H1 (cell line): ENCODE measurements around the gene HSPA2. TPM values are rescaled to one million over a fixed set of nuclear protein-coding genes. Genes with fewer than 3 reads are reported as not detected.

Experiments used
- CTCF ChIA-PET: fragments of 300-600 bp; sonication (Branson Sonifier 250); formaldehyde crosslinking; loops from one replicate; lab custom pipeline; 2021; ENCODE audit not compliant: partially characterized antibody; lab: Charles Lee
- POLR2A ChIA-PET: fragments of 300-600 bp; sonication (Branson Sonifier 250); formaldehyde crosslinking; loops from one replicate; lab custom pipeline; 2021; ENCODE audit warnings: inconsistent platforms; ENCODE audit not compliant: partially characterized antibody; lab: Charles Lee
- DNase-seq, 2 experiments: peaks; one replicate each; pipeline versions ENCODE4 v3.0.0 to v3.0.0-alpha.2; 2010 to 2022; ENCODE audit warnings: low spot score in 2 of 2, low read depth in 1 of 2, mixed read lengths in 1 of 2
- FAIRE-seq: peaks from 2 replicates; lab custom pipeline; 2011; peaks lifted over from hg19 to GRCh38; lab: Jason Lieb, UNC
- H2AFZ ChIP-seq: 2 replicates; pipeline ENCODE4 v1.8.1; 2012; ENCODE audit warnings: low read length, inconsistent platforms
- H2AK5ac ChIP-seq: 2 replicates; pipeline ENCODE4 v1.6.1; 2013; ENCODE audit warnings: low read depth, low read length
- H2BK120ac ChIP-seq: replicated peaks from 2 replicates; pipeline ENCODE3; 2013; ENCODE audit warnings: low read depth, low read length, inconsistent platforms
- H2BK12ac ChIP-seq: 2 replicates; pipeline ENCODE4 v1.6.1; 2013; ENCODE audit warnings: low read depth, low read length
- H2BK15ac ChIP-seq: 2 replicates; pipeline ENCODE4 v1.6.1; 2013; ENCODE audit warnings: low read length
- H2BK20ac ChIP-seq: 2 replicates; pipeline ENCODE4 v1.6.1; 2013; ENCODE audit warnings: low read length
- H2BK5ac ChIP-seq: 2 replicates; pipeline ENCODE4 v1.6.1; 2013; ENCODE audit warnings: low read depth, low read length
- H3K14ac ChIP-seq: 2 replicates; pipeline ENCODE4 v1.6.1; 2013; ENCODE audit warnings: inconsistent platforms; ENCODE audit not compliant: insufficient read length
- H3K18ac ChIP-seq: 2 replicates; pipeline ENCODE4 v1.6.1; 2013; ENCODE audit warnings: low read length; ENCODE audit errors: extremely low read depth
- H3K23ac ChIP-seq: 2 replicates; pipeline ENCODE4 v1.6.1; 2013; ENCODE audit warnings: inconsistent platforms; ENCODE audit not compliant: insufficient read length
- H3K23me2 ChIP-seq: 2 replicates; pipeline ENCODE4 v1.6.1; 2013; ENCODE audit warnings: low read depth, low read length
- H3K27ac ChIP-seq: 2 replicates; pipeline ENCODE4 v1.6.1; 2011; ENCODE audit warnings: low read depth, low read length, inconsistent platforms
- H3K27me3 ChIP-seq, 4 experiments: replicated peaks in 1 of 4; 1 replicate in 1 of 4; 2 replicates in 3 of 4; pipeline versions ENCODE4 v1.6.1 to v1.8.1; 2011 to 2013; ENCODE audit warnings: low read length in 3 of 4, mild to moderate bottlenecking in 3 of 4, inconsistent platforms in 2 of 4, mixed read lengths in 2 of 4, moderate library complexity in 1 of 4; ENCODE audit not compliant: control insufficient read depth in 3 of 4, insufficient read depth in 3 of 4; ENCODE audit errors: extremely low read depth in 1 of 4
- H3K36me3 ChIP-seq, 4 experiments: 2 replicates each; pipeline versions ENCODE4 v1.6.1 to v1.8.1; 2011 to 2013; ENCODE audit warnings: mild to moderate bottlenecking in 4 of 4, low read length in 3 of 4, moderate library complexity in 2 of 4, control low read depth in 1 of 4, inconsistent platforms in 1 of 4; ENCODE audit not compliant: insufficient read depth in 4 of 4, control insufficient read depth in 2 of 4
- H3K4ac ChIP-seq: replicated peaks from 2 replicates; pipeline ENCODE3; 2013; ENCODE audit warnings: low read length, low read depth, mixed read lengths, inconsistent platforms; ENCODE audit not compliant: insufficient read length
- H3K4me1 ChIP-seq, 4 experiments: replicated peaks in 1 of 4; 1 replicate in 1 of 4; 2 replicates in 3 of 4; pipeline versions ENCODE4 v1.6.1 to v1.8.1; 2011 to 2013; ENCODE audit warnings: low read length in 3 of 4, inconsistent platforms in 2 of 4, mixed read lengths in 1 of 4; ENCODE audit not compliant: insufficient read depth in 4 of 4, control insufficient read depth in 3 of 4
- H3K4me2 ChIP-seq, 2 experiments: 2 replicates each; pipeline versions ENCODE4 v1.6.1 to v1.8.1; 2011 to 2013; ENCODE audit warnings: low read depth in 2 of 2, low read length in 2 of 2, control low read depth in 1 of 2, inconsistent platforms in 1 of 2, mild to moderate bottlenecking in 1 of 2; ENCODE audit not compliant: insufficient read depth in 1 of 2
- H3K4me3 ChIP-seq, 4 experiments: fragments of 200-600, 300-600 bp in 1 of 4; sonication (generic), shearing (Covaris generic), sonication (Bioruptor Twin) in 1 of 4; 2 replicates each; pipeline versions ENCODE4 v1.5.1 to v1.8.1; 2011 to 2016; ENCODE audit warnings: low read length in 4 of 4, low read depth in 3 of 4, control low read depth in 2 of 4, inconsistent platforms in 2 of 4, mild to moderate bottlenecking in 2 of 4, mixed read lengths in 1 of 4, moderate library complexity in 1 of 4; ENCODE audit not compliant: insufficient read depth in 2 of 4; ENCODE audit errors: extremely low read depth in 1 of 4
- H3K56ac ChIP-seq: replicated peaks from 2 replicates; pipeline ENCODE3; 2013; ENCODE audit warnings: low read depth, mild to moderate bottlenecking, mixed read lengths, low read length, inconsistent platforms; ENCODE audit not compliant: insufficient read length
- H3K79me1 ChIP-seq: 2 replicates; pipeline ENCODE4 v1.6.1; 2013; ENCODE audit warnings: low read depth, low read length, control low read depth
- H3K79me2 ChIP-seq, 2 experiments: 2 replicates each; pipeline versions ENCODE4 v1.6.1 to v1.8.1; 2012 to 2013; ENCODE audit warnings: low read length in 2 of 2, mild to moderate bottlenecking in 2 of 2, inconsistent platforms in 1 of 2; ENCODE audit not compliant: insufficient read depth in 2 of 2, control insufficient read depth in 1 of 2
- H3K9ac ChIP-seq, 4 experiments: replicated peaks in 1 of 4; 1 replicate in 1 of 4; 2 replicates in 3 of 4; pipeline versions ENCODE4 v1.6.1 to v1.8.1; 2011 to 2013; ENCODE audit warnings: low read depth in 3 of 4, low read length in 3 of 4, control low read depth in 2 of 4, mild to moderate bottlenecking in 2 of 4, moderate library complexity in 2 of 4, inconsistent platforms in 1 of 4; ENCODE audit errors: extremely low read depth in 1 of 4
- H3K9me3 ChIP-seq, 2 experiments: 2 replicates each; pipeline versions ENCODE4 v1.6.1 to v1.8.1; 2012 to 2013; ENCODE audit warnings: mild to moderate bottlenecking in 2 of 2, moderate library complexity in 2 of 2, control low read depth in 1 of 2, inconsistent platforms in 1 of 2, low read depth in 1 of 2, low read length in 1 of 2, mixed read lengths in 1 of 2; ENCODE audit not compliant: insufficient read depth in 2 of 2
- H4K20me1 ChIP-seq, 2 experiments: replicated peaks in 1 of 2; 2 replicates each; pipeline versions ENCODE3 to v1.8.1; 2011 to 2013; ENCODE audit warnings: inconsistent platforms in 2 of 2, low read length in 2 of 2, mild to moderate bottlenecking in 1 of 2; ENCODE audit not compliant: insufficient read depth in 2 of 2, control insufficient read depth in 1 of 2
- H4K5ac ChIP-seq: 2 replicates; pipeline ENCODE4 v1.6.1; 2013; ENCODE audit warnings: low read length, low read depth, mixed read lengths, inconsistent platforms; ENCODE audit not compliant: insufficient read length
- H4K8ac ChIP-seq: 2 replicates; pipeline ENCODE4 v1.8.0; 2013; ENCODE audit warnings: mild to moderate bottlenecking, moderate library complexity, low read length, inconsistent platforms; ENCODE audit not compliant: insufficient read depth; ENCODE audit errors: extremely low read depth
- H4K91ac ChIP-seq: replicated peaks from 2 replicates; pipeline ENCODE3; 2013; ENCODE audit warnings: low read length, mixed read lengths, inconsistent platforms; ENCODE audit not compliant: insufficient read length
- BRCA1 ChIP-seq: IDR thresholded peaks from 2 replicates; pipeline ENCODE4 v1.6.1; 2012; ENCODE audit warnings: low read depth, low read length, improper control_type of control experiment
- CHD2 ChIP-seq: IDR thresholded peaks from 2 replicates; pipeline ENCODE4 v1.6.1; 2012; ENCODE audit warnings: low read length, improper control_type of control experiment
- CTCF ChIP-seq, 3 experiments: IDR thresholded peaks; 1 replicate in 2 of 3; 2 replicates in 1 of 3; pipeline versions ENCODE4 v1.5.1 to v1.6.1; 2011; ENCODE audit warnings: low read length in 3 of 3, mild to moderate bottlenecking in 3 of 3, inconsistent platforms in 2 of 3, low read depth in 1 of 3, moderate library complexity in 1 of 3; ENCODE audit not compliant: insufficient read depth in 1 of 3; ENCODE audit errors: control extremely low read depth in 1 of 3
- E2F6 ChIP-seq: IDR thresholded peaks from 2 replicates; pipeline ENCODE4 v1.6.1; 2012; ENCODE audit warnings: inconsistent platforms
- GABPA ChIP-seq: IDR thresholded peaks from 2 replicates; pipeline ENCODE4 v1.6.1; 2011; ENCODE audit warnings: mild to moderate bottlenecking, low read length, moderate library complexity, borderline replicate concordance; ENCODE audit not compliant: insufficient read depth
- RFX5 ChIP-seq: IDR thresholded peaks from 2 replicates; pipeline ENCODE4 v1.6.1; 2011; ENCODE audit warnings: low read depth, low read length, improper control_type of control experiment, borderline replicate concordance
- SP2 ChIP-seq: IDR thresholded peaks from 2 replicates; pipeline ENCODE4 v1.6.1; 2012; ENCODE audit warnings: mild to moderate bottlenecking, low read length, inconsistent platforms
- whole genome bisulfite sequencing, 2 experiments: shearing (Covaris generic) in 1 of 2; methylation state at CpG; one replicate each; pipeline versions ENCODE4 v1.1.6 to v1.1.7; 2013 to 2015; ENCODE audit warnings: low lambda C conversion rate in 2 of 2, mixed read lengths in 2 of 2, inconsistent platforms in 1 of 2, low coverage in 1 of 2, missing lambda C conversion rate in 1 of 2; ENCODE audit not compliant: insufficient replicate concordance in 2 of 2, insufficient coverage in 1 of 2, insufficient read length in 1 of 2; ENCODE audit errors: extremely low coverage in 1 of 2, missing lambda C conversion rate in 1 of 2; 5-methylcytosine and 5-hydroxymethylcytosine counted together
- polyA plus RNA-seq, 7 experiments: library from polyadenylated mRNA; depleted of rRNA in 3 of 7; stranded (reverse) in 5 of 7; unstranded in 2 of 7; fragments of >200 nt in 5 of 7; fragments of 200-250 nt in 2 of 7; gene quantifications; 1 replicate in 5 of 7; 2 replicates in 1 of 7; 4 replicates in 1 of 7; pipeline versions ENCODE4 v1.2.1 to v1.2.3, GENCODE V29; 2011 to 2013; ENCODE audit warnings: missing spikeins in 2 of 7, mixed read lengths in 2 of 7
- total RNA-seq: library from RNA; stranded (reverse); fragmentation: NEBNext Ultra II Directional; extraction: Animal tissue kit (Norgen Biotek cat#: 25700); gene quantifications from 2 replicates; pipeline ENCODE4 v1.2.1, GENCODE V29; 2021

HSPA2 gene
- total and polyA plus RNA-seq, 2 of the 8 experiments (the other 6 are each of a cell fraction or from before 2014, with no cell fraction given) = 30.5 to 82.9 TPM

DNA sequence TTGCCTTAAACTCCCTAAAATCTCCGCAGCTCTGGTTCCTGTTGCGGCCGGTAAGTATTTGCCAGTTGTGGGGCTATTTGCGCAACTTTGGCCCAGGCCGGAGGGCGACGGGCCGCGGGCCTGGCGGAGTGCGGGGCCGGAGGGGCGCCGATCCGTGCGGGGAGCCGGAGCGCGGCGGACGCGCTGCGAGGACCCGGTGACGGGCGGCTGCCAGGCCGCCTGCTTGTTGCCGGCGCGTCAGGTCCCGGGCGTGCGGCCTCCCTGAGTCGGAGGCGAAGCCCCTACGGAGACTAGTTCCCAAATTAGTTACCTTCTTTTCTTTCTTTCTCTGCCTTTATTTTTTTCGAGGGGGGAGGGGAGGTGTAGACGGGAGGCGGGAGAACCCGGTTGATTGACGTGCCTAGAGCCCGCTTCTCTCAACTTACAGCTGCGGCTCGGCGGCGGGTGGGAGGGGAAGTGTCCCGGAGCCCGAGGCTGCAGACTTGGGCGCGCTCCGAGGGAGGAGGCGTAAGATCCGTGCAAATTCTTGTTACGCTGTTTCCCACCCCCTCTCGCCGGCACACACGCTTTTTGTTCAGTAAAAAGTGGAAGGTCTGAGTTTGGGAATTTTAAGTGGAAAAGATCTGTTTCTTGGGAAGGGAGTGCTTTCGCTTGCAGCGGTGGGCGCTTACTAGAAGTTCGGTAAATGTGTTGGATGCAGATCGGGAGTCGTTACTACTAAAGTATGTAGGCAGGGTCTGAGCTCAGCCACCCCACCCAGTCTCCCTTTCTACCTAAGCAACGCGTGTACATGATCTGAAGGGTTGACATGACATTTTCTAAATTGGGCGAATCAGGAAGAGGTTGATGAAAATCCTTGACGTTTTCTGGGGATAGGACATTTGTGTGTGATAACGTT, 35.4 kb upstream of the HSPA2 start:
- Histone ChIP-seq H4K20me1 (peaks cover 3 to 6% of the 10 kb centered on the region in 2 experiments), H3K4ac (no peak overlapping the region), H3K9ac (peak overlapping the region; percentile 95 to 98 (median 96)), H4K8ac (peak overlapping the region; percentile 99), H3K4me2 (peak overlapping the region; percentile 97), H2BK5ac (peak overlapping the region; percentile 96), H2AK5ac (no peak overlapping the region), H4K91ac (peak overlapping the region; percentile 25), H3K27ac (peak overlapping the region; percentile 96), H3K18ac (peak overlapping the region; percentile 98), H3K4me1 (peaks cover 2 to 16% (median 12%) of the 10 kb centered on the region in 4 experiments; a peak in 5 of 7 replicates), H2BK120ac (no peak overlapping the region), H2BK15ac (no peak overlapping the region), H4K5ac (peak overlapping the region; percentile 99), H2BK12ac (peak overlapping the region; percentile 77; the same call in 1 of the 2 replicates), H3K23me2 (peaks cover 19% of the 10 kb centered on the region), H2BK20ac (no peak overlapping the region), H3K9me3 (no peaks in the 10 kb centered on the region), H3K23ac (no peak overlapping the region), H3K56ac (peak overlapping the region; percentile 94), H3K79me2 (peaks cover 11 to 70% of the 10 kb centered on the region in 2 experiments; a peak in 3 of 4 replicates), H3K14ac (peak overlapping the region; percentile 84), H3K27me3 (no peaks in the 10 kb centered on the region), H3K36me3 (no peaks in the 10 kb centered on the region), H3K4me3 (peak overlapping the region; percentile 68 to 93 (median 78)), H3K79me1 (peaks cover 6% of the 10 kb centered on the region), H2AFZ (no peak overlapping the region)
- FAIRE-seq (no peak), DNase-seq (peak; percentile 62 to 84)
- CTCF ChIA-PET = interaction anchor here (0.9 to 1.4 kb wide), 4 partner anchors 11 to 161 kb away, joined by 3 to 6 read pairs (median 4); no protein-coding TSS in a partner anchor
- 2% methylated on average over 55 of the region's 68 CpGs; no CpG with 5 or more reads in 1 of the 2 experiments for WGBS, 2 experiments
- POLR2A ChIA-PET = interaction anchor here (0.5 to 4.4 kb wide), 54 partner anchors 9 to 1360 kb away, joined by 3 to 52 read pairs (median 4); partner anchors contain the start of genes AKAP5, HSPA2 and MTHFD1
- TF ChIP-seq CTCF (IDR thresholded peaks at IDR 0.05; ENCODE audit: control extremely low read depth in 1 of 3, insufficient read depth in 1 of 3, low read depth in 1 of 3, low read length in 3 of 3) (peak in 1 of 3 experiments; percentile 0; a peak in 1 of 4 replicates), BRCA1 (no peak), E2F6 (no peak), CHD2 (peak; percentile 8; the same call in 1 of the 2 replicates), SP2 (no peak), GABPA (no peak), RFX5 (no peak)
